Stimulated activated CD4-positive, alpha-beta T cell treated with anti-CD3 and anti-CD28 coated beads, Interleukin-4, amount 100 ng/mL, for 24 hours (primary cell): ENCODE results near the gene BRINP3.
"Not testable (repeated sequence)": the region's sequence is repeated elsewhere in the genome, so short reads cannot be mapped to it uniquely, and the experiment has no call there.

Experiments
- DNase-seq: peaks from one replicate; pipeline ENCODE4 v3.0.0-alpha.2; 2020

Gene BRINP3

GRCh38 chr1:190477762-190478148 lies at the start of gene BRINP3:
TSS of gene BRINP3 (minus strand) at chr1:190477864.
- DNase-seq = no peak

GRCh38 chr1:190511554-190511953 lies 33.9 kb upstream of the BRINP3 start:
- no peak for DNase-seq

GRCh38 chr1:190507357-190507756 lies 29.7 kb upstream of the BRINP3 start:
- DNase-seq = no peak

- not testable (repeated sequence) for DNase-seq
Measured at GRCh38 chr1:190504539-190504938, 26.9 kb upstream of the BRINP3 start.

GRCh38 chr1:190497565-190497964 lies 19.9 kb upstream of the BRINP3 start:
- no peak for DNase-seq

GRCh38 chr1:190494451-190494850 lies 16.8 kb upstream of the BRINP3 start:
- no peak for DNase-seq

GRCh38 chr1:190491404-190491803 lies 13.7 kb upstream of the BRINP3 start:
- DNase-seq = no peak

- DNase-seq = no peak
Measured at GRCh38 chr1:190484045-190484444, 6.4 kb upstream of the BRINP3 start.

GRCh38 chr1:190480231-190480630 lies 2.6 kb upstream of the BRINP3 start:
- DNase-seq = no peak

GRCh38 chr1:190479516-190479915 lies 1.9 kb upstream of the BRINP3 start:
- DNase-seq = no peak

- DNase-seq = no peak
Measured at GRCh38 chr1:190479050-190479397, 1.4 kb upstream of the BRINP3 start.

- DNase-seq = no peak
Measured at GRCh38 chr1:190478149-190479049, 735 bp upstream of the BRINP3 start.

GRCh38 chr1:190476806-190477205 lies 858 bp downstream of the BRINP3 start:
- DNase-seq = no peak

GRCh38 chr1:190476321-190476720 lies 1.3 kb downstream of the BRINP3 start:
- no peak for DNase-seq

GRCh38 chr1:190475421-190476141 lies 2.1 kb downstream of the BRINP3 start:
- no peak for DNase-seq

GRCh38 chr1:190474650-190475211 lies 2.9 kb downstream of the BRINP3 start:
- no peak for DNase-seq

GRCh38 chr1:190474010-190474409 lies 3.7 kb downstream of the BRINP3 start:
- DNase-seq = no peak

GRCh38 chr1:190472494-190472893 lies 5.2 kb downstream of the BRINP3 start:
- DNase-seq = no peak

- no peak for DNase-seq
Measured at GRCh38 chr1:190472042-190472441, 5.6 kb downstream of the BRINP3 start.

- no peak for DNase-seq
Measured at GRCh38 chr1:190464690-190465089, 13.0 kb downstream of the BRINP3 start.

GRCh38 chr1:190456129-190456528 lies 21.5 kb downstream of the BRINP3 start:
- no peak for DNase-seq

- DNase-seq = no peak
Measured at GRCh38 chr1:190455631-190456030, 22.0 kb downstream of the BRINP3 start.

GRCh38 chr1:190453550-190453949 lies 24.1 kb downstream of the BRINP3 start:
- no peak for DNase-seq

GRCh38 chr1:190452272-190452848 lies 25.3 kb downstream of the BRINP3 start:
- no peak for DNase-seq
